Fibroblast of pulmonary artery (primary cell): ENCODE measurements around the gene ARL6.

ENCODE experiments used
- DNase-seq: peaks from one replicate; pipeline ENCODE4 v3.0.0-alpha.2; 2010; ENCODE audit warnings: low read depth
- H3K4me3 ChIP-seq: replicated peaks from 2 replicates; pipeline ENCODE4 v1.5.1; 2011; ENCODE audit warnings: low read depth, mild to moderate bottlenecking, control low read depth, low read length, moderate library complexity
- CTCF ChIP-seq: IDR thresholded peaks from 2 replicates; pipeline ENCODE4 v1.5.1; 2011; ENCODE audit warnings: mild to moderate bottlenecking, control low read depth, low read length, inconsistent platforms; ENCODE audit errors: missing control alignments

Gene ARL6

DNA sequence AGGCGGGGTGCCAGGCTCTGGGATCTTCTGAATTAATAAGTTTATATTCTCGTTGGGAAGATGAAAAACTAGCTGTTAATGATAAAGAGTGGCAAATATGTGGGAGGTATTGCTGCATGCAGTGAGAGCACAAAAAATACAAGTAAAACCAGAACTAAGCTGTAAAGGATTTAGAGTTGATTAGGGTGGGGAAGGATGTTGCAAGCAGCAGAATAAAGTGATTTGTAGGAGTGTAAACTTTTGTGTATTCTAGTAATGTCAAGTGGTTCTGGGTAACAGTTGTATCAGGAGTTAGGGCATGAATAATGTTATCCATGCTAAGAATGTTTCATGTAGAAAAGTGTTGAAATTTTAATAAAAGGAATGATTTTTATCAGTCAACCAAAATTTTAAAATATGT lies 75.4 kb downstream of the ARL6 start:
- no peak overlapping the region for H3K4me3 ChIP-seq
- no peak for DNase-seq
- TF ChIP-seq CTCF, result no peak

DNA sequence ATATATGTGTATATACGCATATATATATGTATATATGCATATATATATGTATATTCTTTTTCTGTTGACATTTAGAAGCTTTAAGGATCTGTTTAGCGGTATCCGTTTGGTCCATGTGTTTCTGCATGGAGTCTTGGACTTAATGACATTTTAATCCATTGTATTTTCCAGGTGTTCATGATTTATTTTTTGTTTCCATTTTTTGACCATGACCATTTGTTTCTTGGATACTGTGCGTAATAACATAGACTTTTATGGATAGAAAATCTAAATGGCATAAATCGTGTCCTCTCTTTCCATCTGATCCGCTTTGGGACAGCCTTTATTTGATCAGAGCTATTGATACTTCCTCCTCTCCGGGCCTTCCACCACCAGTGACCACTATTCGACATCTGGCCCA lies 76.7 kb downstream of the ARL6 start:
- DNase-seq, result no peak
- H3K4me3 ChIP-seq, result no peak overlapping the region
- no peak for TF ChIP-seq CTCF

GRCh38 chr3:97841956-97842355 lies 77.4 kb downstream of the ARL6 start:
- H3K4me3 ChIP-seq, result no peak overlapping the region
- DNase-seq, result no peak
- no peak for TF ChIP-seq CTCF

- TF ChIP-seq CTCF, result no peak
- no peak for DNase-seq
- H3K4me3 ChIP-seq, result no peak overlapping the region
Measured at GRCh38 chr3:97848779-97849178, 84.2 kb downstream of the ARL6 start.
